Panc1 (cell line): ENCODE data around the gene KRTAP12-3. TPM values are rescaled to one million over a fixed set of nuclear protein-coding genes. Genes with fewer than 3 reads are reported as not detected.
"Not testable (repeated sequence)": the region's sequence is repeated elsewhere in the genome, so short reads cannot be mapped to it uniquely, and the experiment has no call there.

Source experiments
- ATAC-seq: fragments of 200-7000 bp; cut with Tn5 transposase; 2 replicates; pipeline ENCODE4 v1.9.1; 2020; ENCODE audit warnings: mild to moderate bottlenecking, moderate library complexity
- BruUV-seq: library from RNA; stranded (reverse); fragments of 400-500 nt; replicated peaks from 2 replicates; lab custom pipeline; 2021; lab: Mats Ljungman, UMichigan
- CTCF ChIA-PET: fragments of 300-600 bp; sonication (Branson Sonifier 250); formaldehyde crosslinking; loops from one replicate; lab custom pipeline; 2022; ENCODE audit warnings: antibody characterized with exemption; lab: Charles Lee
- POLR2A ChIA-PET: fragments of 300-600 bp; sonication (Branson Sonifier 250); formaldehyde crosslinking; loops from one replicate; lab custom pipeline; 2022; ENCODE audit warnings: antibody characterized with exemption; lab: Charles Lee
- DNase-seq: peaks from one replicate; pipeline ENCODE4 v3.0.0-alpha.2; 2010; ENCODE audit warnings: low read depth, low spot score
- H3K27ac ChIP-seq: 2 replicates; pipeline ENCODE4 v1.5.1; 2011; ENCODE audit warnings: mild to moderate bottlenecking, low read length, inconsistent platforms
- H3K27me3 ChIP-seq: fragments of 200-500 bp; sonication (Bioruptor generic); 2 replicates; pipeline ENCODE4 v1.6.0; 2014; ENCODE audit warnings: low read length, inconsistent platforms; ENCODE audit not compliant: control insufficient read depth, insufficient read depth
- H3K36me3 ChIP-seq: fragments of 200-500 bp; sonication (Bioruptor generic); 2 replicates; pipeline ENCODE4 v1.5.1; 2014; ENCODE audit warnings: inconsistent platforms, mild to moderate bottlenecking, low read length, moderate library complexity; ENCODE audit not compliant: control insufficient read depth, insufficient read depth
- H3K4me1 ChIP-seq: 2 replicates; pipeline ENCODE4 v1.5.1; 2011; ENCODE audit warnings: inconsistent platforms, mild to moderate bottlenecking, low read length, moderate library complexity; ENCODE audit not compliant: control insufficient read depth, insufficient read depth
- H3K4me3 ChIP-seq, 2 experiments: 2 replicates each; pipeline ENCODE4 v1.5.1; 2011 to 2012; ENCODE audit warnings: low read depth in 2 of 2, low read length in 2 of 2, mild to moderate bottlenecking in 2 of 2, inconsistent platforms in 1 of 2, moderate library complexity in 1 of 2
- H3K9me3 ChIP-seq: fragments of 200-500 bp; sonication (Bioruptor generic); 2 replicates; pipeline ENCODE4 v1.5.1; 2014; ENCODE audit warnings: low read depth, mild to moderate bottlenecking, inconsistent platforms, low read length, moderate library complexity; ENCODE audit not compliant: control insufficient read depth, insufficient read depth
- POLR2AphosphoS5 ChIP-seq: IDR thresholded peaks from 2 replicates; pipeline ENCODE4 v1.6.1; 2012; ENCODE audit warnings: mild to moderate bottlenecking, low read depth, low read length, moderate library complexity
- SIN3A ChIP-seq: IDR thresholded peaks from 2 replicates; pipeline ENCODE4 v1.6.1; 2012; ENCODE audit warnings: low read depth, mild to moderate bottlenecking, low read length, moderate library complexity, borderline replicate concordance; ENCODE audit not compliant: insufficient read depth
- TCF7L2 ChIP-seq: IDR thresholded peaks from 2 replicates; pipeline ENCODE4 v1.6.1; 2011; ENCODE audit warnings: mild to moderate bottlenecking, low read depth, low read length, inconsistent platforms
- in situ Hi-C: cut with HindIII; loops from 2 replicates; pipeline ENCODE4 v1.10.0; 2016; ENCODE audit warnings: low sequenced_read_pairs, low pct_unique_long_range_greater_than_20kb
- intact Hi-C: fragments of 100-400 bp; cut with micrococcal nuclease; formaldehyde crosslinking; loops from one replicate; pipeline ENCODE4 v1.10.0; 2022; ENCODE audit not compliant: unreplicated experiment
- total RNA-seq: library from RNA; stranded (reverse); gene quantifications from one replicate; pipeline ENCODE4 v1.2.1, GENCODE V29; 2021; ENCODE audit not compliant: unreplicated experiment
- TF ChIP-seq, protein P1 (sequence below): fragments of 450-650 bp; IDR thresholded peaks from 2 replicates; pipeline ENCODE4 v1.5.1; 2017; ENCODE audit warnings: mild to moderate bottlenecking
- TF ChIP-seq, protein P2 (sequence below), 2 experiments: IDR thresholded peaks; 2 replicates each; pipeline ENCODE4 v1.6.1; 2011 to 2012; ENCODE audit warnings: low read depth in 2 of 2, control low read depth in 1 of 2, low read length in 1 of 2, mild to moderate bottlenecking in 1 of 2, moderate library complexity in 1 of 2; ENCODE audit not compliant: insufficient read depth in 1 of 2

KRTAP12-3 gene
- total RNA-seq, 1 experiment from 2014 or later = not detected

DNA sequence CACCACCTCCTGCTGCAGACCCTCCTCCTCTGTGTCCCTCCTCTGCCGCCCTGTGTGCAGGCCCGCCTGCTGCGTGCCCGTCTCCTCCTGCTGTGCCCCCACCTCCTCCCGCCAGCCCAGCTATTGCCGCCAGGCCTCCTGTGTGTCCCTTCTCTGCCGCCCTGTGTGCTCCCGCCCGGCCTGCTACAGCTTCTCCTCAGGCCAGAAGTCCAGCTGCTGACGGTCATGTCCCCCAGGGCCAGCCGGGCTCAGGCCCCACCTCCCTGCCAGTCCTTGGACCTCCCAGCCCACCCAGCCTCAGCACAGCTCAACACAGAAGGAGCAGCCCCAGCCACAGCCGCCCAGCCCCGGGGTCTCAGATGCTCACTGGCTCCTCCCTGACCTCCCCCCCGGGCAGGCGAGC is 29.9 kb upstream of the KRTAP12-3 start:
- H3K27ac ChIP-seq, CTCF ChIA-PET, BruUV-seq, H3K27me3 ChIP-seq, H3K9me3 ChIP-seq, H3K4me3 ChIP-seq, ATAC-seq, intact Hi-C loops, H3K36me3 ChIP-seq, in situ Hi-C loops, POLR2A ChIA-PET, DNase-seq, H3K4me1 ChIP-seq: not testable (repeated sequence)

DNA sequence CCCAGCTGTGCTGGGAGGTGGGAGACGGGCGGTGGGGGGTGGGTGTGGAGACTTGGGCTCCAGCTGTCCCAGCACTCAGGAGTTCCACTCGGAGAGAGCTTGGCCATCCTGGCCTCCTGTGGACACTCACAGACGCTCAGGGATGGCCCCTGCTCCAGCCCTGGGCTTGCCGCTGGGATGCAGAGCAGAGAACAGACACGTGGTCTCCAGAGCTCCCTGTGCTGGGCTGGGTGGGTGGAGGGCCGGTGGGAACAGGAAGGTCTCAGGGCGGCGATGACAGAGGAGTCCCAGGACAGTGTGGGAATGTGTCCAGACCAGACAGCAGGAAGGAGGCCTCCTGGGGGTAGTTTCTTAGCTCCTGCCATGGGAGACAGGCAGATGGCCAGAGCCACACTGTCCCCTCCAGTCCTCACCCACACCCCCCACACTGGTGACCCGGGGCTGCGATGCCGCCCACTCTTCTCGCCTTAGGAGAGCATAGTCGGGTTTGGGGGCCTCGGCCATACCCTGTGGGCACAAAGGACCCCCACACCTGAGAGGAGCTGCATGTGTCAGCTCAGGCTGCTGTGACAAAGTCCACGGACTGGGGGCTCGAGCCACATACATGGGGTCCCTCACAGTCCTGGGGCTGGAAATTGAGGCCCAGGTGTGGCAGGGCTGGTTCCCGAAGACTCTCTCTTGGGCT is 28.9 kb upstream of the KRTAP12-3 start:
- ATAC-seq (no peak), DNase-seq (no peak)
- Histone ChIP-seq H3K36me3 (no peaks in the 10 kb centered on the region), H3K9me3 (peaks cover 3% of the 10 kb centered on the region; the same call in 1 of the 2 replicates), H3K4me3 (no peak overlapping the region), H3K27ac (no peak overlapping the region), H3K27me3 (no peaks in the 10 kb centered on the region), H3K4me1 (no peaks in the 10 kb centered on the region)
- CTCF ChIA-PET = no interaction called here
- POLR2A ChIA-PET = no interaction called here
- intact Hi-C loops (no loop called here), in situ Hi-C loops (no loop called here)
- no TSS peak for BruUV-seq
- TF ChIP-seq SIN3A = no peak
- TF ChIP-seq, protein P1, sequence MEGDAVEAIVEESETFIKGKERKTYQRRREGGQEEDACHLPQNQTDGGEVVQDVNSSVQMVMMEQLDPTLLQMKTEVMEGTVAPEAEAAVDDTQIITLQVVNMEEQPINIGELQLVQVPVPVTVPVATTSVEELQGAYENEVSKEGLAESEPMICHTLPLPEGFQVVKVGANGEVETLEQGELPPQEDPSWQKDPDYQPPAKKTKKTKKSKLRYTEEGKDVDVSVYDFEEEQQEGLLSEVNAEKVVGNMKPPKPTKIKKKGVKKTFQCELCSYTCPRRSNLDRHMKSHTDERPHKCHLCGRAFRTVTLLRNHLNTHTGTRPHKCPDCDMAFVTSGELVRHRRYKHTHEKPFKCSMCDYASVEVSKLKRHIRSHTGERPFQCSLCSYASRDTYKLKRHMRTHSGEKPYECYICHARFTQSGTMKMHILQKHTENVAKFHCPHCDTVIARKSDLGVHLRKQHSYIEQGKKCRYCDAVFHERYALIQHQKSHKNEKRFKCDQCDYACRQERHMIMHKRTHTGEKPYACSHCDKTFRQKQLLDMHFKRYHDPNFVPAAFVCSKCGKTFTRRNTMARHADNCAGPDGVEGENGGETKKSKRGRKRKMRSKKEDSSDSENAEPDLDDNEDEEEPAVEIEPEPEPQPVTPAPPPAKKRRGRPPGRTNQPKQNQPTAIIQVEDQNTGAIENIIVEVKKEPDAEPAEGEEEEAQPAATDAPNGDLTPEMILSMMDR = no peak
- TF ChIP-seq POLR2AphosphoS5 = no peak
- TF ChIP-seq, protein P2, sequence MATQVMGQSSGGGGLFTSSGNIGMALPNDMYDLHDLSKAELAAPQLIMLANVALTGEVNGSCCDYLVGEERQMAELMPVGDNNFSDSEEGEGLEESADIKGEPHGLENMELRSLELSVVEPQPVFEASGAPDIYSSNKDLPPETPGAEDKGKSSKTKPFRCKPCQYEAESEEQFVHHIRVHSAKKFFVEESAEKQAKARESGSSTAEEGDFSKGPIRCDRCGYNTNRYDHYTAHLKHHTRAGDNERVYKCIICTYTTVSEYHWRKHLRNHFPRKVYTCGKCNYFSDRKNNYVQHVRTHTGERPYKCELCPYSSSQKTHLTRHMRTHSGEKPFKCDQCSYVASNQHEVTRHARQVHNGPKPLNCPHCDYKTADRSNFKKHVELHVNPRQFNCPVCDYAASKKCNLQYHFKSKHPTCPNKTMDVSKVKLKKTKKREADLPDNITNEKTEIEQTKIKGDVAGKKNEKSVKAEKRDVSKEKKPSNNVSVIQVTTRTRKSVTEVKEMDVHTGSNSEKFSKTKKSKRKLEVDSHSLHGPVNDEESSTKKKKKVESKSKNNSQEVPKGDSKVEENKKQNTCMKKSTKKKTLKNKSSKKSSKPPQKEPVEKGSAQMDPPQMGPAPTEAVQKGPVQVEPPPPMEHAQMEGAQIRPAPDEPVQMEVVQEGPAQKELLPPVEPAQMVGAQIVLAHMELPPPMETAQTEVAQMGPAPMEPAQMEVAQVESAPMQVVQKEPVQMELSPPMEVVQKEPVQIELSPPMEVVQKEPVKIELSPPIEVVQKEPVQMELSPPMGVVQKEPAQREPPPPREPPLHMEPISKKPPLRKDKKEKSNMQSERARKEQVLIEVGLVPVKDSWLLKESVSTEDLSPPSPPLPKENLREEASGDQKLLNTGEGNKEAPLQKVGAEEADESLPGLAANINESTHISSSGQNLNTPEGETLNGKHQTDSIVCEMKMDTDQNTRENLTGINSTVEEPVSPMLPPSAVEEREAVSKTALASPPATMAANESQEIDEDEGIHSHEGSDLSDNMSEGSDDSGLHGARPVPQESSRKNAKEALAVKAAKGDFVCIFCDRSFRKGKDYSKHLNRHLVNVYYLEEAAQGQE (IDR thresholded peaks at IDR 0.05; ENCODE audit: insufficient read depth in 1 of 2, low read depth in 2 of 2, low read length in 1 of 2) = no peak
- no peak for TF ChIP-seq TCF7L2

DNA sequence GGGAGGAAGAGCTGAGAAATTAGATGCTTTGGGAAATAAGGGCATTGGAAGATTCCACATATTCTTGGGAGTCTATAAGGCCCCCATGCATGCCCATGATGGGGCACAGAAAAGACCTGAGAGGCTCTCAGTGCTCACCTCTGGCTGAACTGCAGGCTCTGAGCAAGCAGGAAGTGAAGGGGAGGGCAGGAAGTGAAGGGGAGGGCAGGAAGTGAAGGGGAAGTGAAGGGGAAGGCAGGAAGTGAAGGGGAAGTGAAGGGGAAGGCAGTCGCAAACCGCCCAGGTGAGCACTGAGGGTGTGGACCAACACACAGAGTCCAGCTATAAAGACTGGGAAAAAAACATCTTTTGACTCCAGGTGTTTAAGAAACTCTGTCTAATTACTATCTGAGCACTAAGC is 27.3 kb upstream of the KRTAP12-3 start:
- intact Hi-C loops = no loop called here
- CTCF ChIA-PET = no interaction called here

More for the DNA sequence above, 27.3 kb upstream of the KRTAP12-3 start:
- no peak overlapping the region for H3K27ac ChIP-seq
- H3K4me1 ChIP-seq = no peaks in the 10 kb centered on the region
- no peak overlapping the region for H3K4me3 ChIP-seq
- H3K9me3 ChIP-seq = no peaks in the 10 kb centered on the region; the same call in 1 of the 2 replicates
- in situ Hi-C loops = no loop called here
- POLR2A ChIA-PET = interaction anchor here (0.6 kb wide), 1 partner anchor 15 kb away, joined by 3 read pairs; no protein-coding TSS in a partner anchor
- DNase-seq (no peak), ATAC-seq (no peak)
- no peaks in the 10 kb centered on the region for H3K27me3 ChIP-seq
- no peaks in the 10 kb centered on the region for H3K36me3 ChIP-seq
- no peak for TF ChIP-seq TCF7L2
- no TSS peak for BruUV-seq
